HFFc6 (cell line): ENCODE results near the gene ATP23. TPM values are rescaled to one million over a fixed set of nuclear protein-coding genes. Genes with fewer than 3 reads are reported as not detected.

Experiments
- DNase-seq: peaks from one replicate; pipeline ENCODE4 v3.0.0-alpha.2; 2018
- H3K27ac Mint-ChIP-seq: 2 replicates; pipeline ENCODE4 v1.8.0; 2020; ENCODE audit warnings: mild to moderate bottlenecking, mixed read lengths
- H3K27me3 Mint-ChIP-seq: 2 replicates; pipeline ENCODE4 v1.8.0; 2021; ENCODE audit warnings: mild to moderate bottlenecking, moderate library complexity, mixed read lengths; ENCODE audit not compliant: insufficient read depth
- H3K36me3 Mint-ChIP-seq: 2 replicates; pipeline ENCODE4 v1.8.0; 2021; ENCODE audit warnings: low read depth, mixed read lengths
- H3K4me1 Mint-ChIP-seq: 2 replicates; pipeline ENCODE4 v1.8.0; 2020; ENCODE audit warnings: low read depth, mixed read lengths
- H3K4me3 Mint-ChIP-seq: 2 replicates; pipeline ENCODE4 v1.8.0; 2020; ENCODE audit warnings: mild to moderate bottlenecking, moderate library complexity, mixed read lengths
- H3K9me3 Mint-ChIP-seq: 2 replicates; pipeline ENCODE4 v1.8.0; 2020; ENCODE audit warnings: mild to moderate bottlenecking, mixed read lengths
- total RNA-seq, 6 experiments: library from RNA; stranded (reverse); fragmentation: NEBNext Ultra II Directional; extraction: Animal tissue kit (Norgen Biotek cat#: 25700); gene quantifications; 2 replicates in 1 of 6; 3 replicates in 5 of 6; pipeline ENCODE4 v1.2.3, GENCODE V29; 2021
- TF ChIP-seq, protein P1 (sequence below): fragments of 200-600 bp; sonication (generic); IDR thresholded peaks from 2 replicates; pipeline ENCODE4 v1.5.0; 2021; ENCODE audit warnings: antibody characterized with exemption, mild to moderate bottlenecking

ATP23 gene
- total RNA-seq, 6 experiments from 2014 or later: 3.1 to 4.0 (median 3.6) TPM

DNA sequence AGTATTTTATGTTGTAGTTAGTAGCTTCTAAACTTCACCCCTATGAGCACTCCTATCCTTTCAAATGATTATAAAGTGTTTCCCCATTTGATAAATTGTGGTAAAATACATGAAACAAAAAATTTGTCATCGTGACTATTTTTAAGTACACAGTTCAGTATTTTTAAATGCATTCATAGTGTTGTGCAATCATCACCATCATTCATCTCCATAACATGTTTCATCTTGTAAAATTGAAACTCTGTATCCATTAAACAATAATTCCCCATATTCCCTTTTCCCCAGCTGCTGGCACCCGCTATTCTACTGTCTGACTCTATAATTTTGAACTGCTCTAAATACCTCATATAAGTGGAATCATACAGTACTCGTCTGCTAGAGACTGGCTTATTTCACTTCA lies 52.5 kb downstream of the ATP23 start:
- no peak overlapping the region for H3K4me3 Mint-ChIP-seq
- peaks cover 20% of the 10 kb centered on the region for H3K9me3 Mint-ChIP-seq
- peaks cover 6% of the 10 kb centered on the region; the same call in 1 of the 2 replicates for H3K36me3 Mint-ChIP-seq
- no peaks in the 10 kb centered on the region for H3K4me1 Mint-ChIP-seq
- H3K27ac Mint-ChIP-seq: no peak overlapping the region
- DNase-seq: no peak
- no peaks in the 10 kb centered on the region; the same call in 1 of the 2 replicates for H3K27me3 Mint-ChIP-seq
- TF ChIP-seq, protein P1, sequence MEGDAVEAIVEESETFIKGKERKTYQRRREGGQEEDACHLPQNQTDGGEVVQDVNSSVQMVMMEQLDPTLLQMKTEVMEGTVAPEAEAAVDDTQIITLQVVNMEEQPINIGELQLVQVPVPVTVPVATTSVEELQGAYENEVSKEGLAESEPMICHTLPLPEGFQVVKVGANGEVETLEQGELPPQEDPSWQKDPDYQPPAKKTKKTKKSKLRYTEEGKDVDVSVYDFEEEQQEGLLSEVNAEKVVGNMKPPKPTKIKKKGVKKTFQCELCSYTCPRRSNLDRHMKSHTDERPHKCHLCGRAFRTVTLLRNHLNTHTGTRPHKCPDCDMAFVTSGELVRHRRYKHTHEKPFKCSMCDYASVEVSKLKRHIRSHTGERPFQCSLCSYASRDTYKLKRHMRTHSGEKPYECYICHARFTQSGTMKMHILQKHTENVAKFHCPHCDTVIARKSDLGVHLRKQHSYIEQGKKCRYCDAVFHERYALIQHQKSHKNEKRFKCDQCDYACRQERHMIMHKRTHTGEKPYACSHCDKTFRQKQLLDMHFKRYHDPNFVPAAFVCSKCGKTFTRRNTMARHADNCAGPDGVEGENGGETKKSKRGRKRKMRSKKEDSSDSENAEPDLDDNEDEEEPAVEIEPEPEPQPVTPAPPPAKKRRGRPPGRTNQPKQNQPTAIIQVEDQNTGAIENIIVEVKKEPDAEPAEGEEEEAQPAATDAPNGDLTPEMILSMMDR: no peak

DNA sequence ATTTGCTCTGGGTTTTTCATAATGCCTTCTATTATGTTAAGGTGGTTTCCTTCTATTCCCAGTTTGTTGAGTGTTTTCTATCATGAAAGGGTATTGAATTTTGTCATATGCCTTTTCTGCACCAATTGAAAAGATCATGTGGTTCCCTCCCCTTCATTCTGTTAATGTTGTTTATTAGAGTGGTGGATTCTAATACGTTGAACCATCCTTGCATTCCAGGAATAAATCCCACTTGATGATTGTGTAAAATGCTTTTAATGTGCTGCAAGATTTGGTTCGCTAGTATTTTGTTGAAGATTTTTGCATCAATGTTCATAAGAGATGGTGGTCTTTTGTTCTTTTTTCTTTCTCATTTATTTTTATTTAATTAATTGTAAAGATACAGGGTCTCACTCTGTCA lies 55.2 kb downstream of the ATP23 start:
- no peaks in the 10 kb centered on the region for H3K4me1 Mint-ChIP-seq
- peaks cover 33% of the 10 kb centered on the region for H3K9me3 Mint-ChIP-seq
- DNase-seq: no peak
- no peak overlapping the region for H3K27ac Mint-ChIP-seq
- peaks cover 14% of the 10 kb centered on the region for H3K36me3 Mint-ChIP-seq
- TF ChIP-seq, protein P1: no peak
- no peak overlapping the region for H3K4me3 Mint-ChIP-seq
- peaks cover 3% of the 10 kb centered on the region; the same call in 1 of the 2 replicates for H3K27me3 Mint-ChIP-seq

DNA sequence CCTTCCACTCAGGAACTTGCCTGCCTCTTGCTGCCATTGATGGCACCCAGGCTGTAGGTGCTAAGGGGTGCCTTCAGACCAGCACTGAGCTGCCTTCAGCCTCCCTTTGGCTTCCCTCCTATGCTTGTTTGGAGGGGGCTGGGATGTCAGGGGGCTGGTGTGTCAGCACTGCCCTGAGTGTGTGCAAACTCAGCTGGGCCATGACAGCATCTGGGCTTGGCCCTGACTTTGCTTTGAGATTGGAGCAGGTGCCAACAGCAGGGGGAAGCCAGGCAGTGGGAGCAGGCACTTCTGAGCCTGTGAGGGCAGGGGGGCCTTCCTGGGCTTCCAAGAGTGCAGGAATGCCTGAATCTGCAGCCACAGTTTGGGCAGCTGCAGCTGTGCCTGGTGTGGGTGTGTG lies 56.9 kb downstream of the ATP23 start:
- TF ChIP-seq, protein P1: no peak
- Mint-ChIP-seq H3K4me3 (no peak overlapping the region), H3K36me3 (peaks cover 14% of the 10 kb centered on the region), H3K27ac (no peak overlapping the region), H3K27me3 (peaks cover 8% of the 10 kb centered on the region; the same call in 1 of the 2 replicates), H3K4me1 (no peaks in the 10 kb centered on the region), H3K9me3 (peaks cover 33% of the 10 kb centered on the region)
- DNase-seq: no peak

DNA sequence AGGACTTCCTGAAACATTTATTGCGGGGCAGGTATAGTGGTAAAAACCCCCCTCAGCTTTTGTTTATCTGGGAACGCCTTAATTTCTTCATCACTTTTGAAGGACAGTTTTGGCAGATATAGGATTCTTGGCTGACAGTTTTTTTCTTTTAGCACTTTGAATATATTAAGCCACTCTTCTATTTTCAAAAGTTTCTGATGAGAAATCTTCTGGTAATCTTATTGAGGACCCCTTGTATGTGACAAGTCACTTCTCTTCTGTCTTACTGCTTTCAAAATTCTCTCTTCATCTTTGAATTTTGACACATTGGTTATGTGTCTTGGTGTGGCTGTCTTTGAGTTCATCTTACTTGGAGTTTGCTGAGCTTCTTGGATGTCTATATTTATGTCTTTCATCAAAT lies 59.1 kb downstream of the ATP23 start:
- Mint-ChIP-seq H3K4me1 (no peaks in the 10 kb centered on the region), H3K27me3 (peaks cover 8% of the 10 kb centered on the region; the same call in 1 of the 2 replicates), H3K4me3 (no peak overlapping the region), H3K36me3 (peaks cover 14% of the 10 kb centered on the region), H3K27ac (no peak overlapping the region), H3K9me3 (peaks cover 33% of the 10 kb centered on the region)
- TF ChIP-seq, protein P1: no peak
- no peak for DNase-seq

DNA sequence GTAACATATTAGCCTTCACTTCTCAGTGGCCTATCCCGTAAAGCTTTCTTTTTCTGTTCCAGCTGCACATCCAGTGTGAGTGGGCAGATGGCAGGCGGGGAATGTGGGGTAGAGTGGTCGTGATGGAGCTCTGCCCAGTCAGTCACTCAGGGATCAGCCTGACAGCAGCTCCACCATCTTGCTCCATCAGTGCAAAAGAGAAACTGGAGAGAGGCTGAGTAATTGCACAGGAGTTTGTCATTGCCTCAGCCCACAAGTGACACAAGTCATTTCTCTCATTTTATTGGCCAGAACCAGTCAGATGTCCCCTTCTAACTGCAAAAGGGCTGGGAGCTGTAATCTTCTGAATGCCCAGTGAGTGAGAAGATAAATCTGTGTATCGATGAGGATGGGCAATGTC lies 66.5 kb downstream of the ATP23 start:
- Mint-ChIP-seq H3K4me1 (no peaks in the 10 kb centered on the region; the same call in 1 of the 2 replicates), H3K27me3 (peaks cover under 1% of the 10 kb centered on the region), H3K9me3 (no peaks in the 10 kb centered on the region), H3K36me3 (no peaks in the 10 kb centered on the region), H3K27ac (no peak overlapping the region), H3K4me3 (peak overlapping the region; percentile 44; the same call in 1 of the 2 replicates)
- TF ChIP-seq, protein P1: no peak
- no peak for DNase-seq

DNA sequence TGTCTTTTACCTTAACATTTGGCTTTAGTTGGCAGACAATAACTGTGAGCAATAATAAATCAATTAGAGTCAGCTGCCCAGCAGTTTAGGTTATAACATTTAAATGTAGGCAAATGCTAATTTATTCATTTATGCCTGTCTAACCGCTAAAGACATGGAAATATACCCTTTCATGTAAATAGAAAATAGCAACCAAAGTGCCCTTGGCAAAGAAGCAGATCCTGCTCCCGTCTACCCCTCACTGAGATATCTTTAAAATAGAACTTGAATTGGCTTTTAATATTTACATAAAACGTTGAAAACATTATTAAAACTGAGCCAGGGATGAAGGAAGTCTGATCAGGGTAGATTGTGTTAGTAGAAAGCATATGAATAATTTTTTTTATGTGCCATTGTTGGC lies 67.3 kb downstream of the ATP23 start:
- H3K27me3 Mint-ChIP-seq: no peaks in the 10 kb centered on the region; the same call in 1 of the 2 replicates
- H3K9me3 Mint-ChIP-seq: no peaks in the 10 kb centered on the region
- H3K4me3 Mint-ChIP-seq: no peak overlapping the region
- no peak overlapping the region for H3K27ac Mint-ChIP-seq
- no peaks in the 10 kb centered on the region for H3K36me3 Mint-ChIP-seq
- no peak for DNase-seq
- H3K4me1 Mint-ChIP-seq: no peaks in the 10 kb centered on the region; the same call in 1 of the 2 replicates
- TF ChIP-seq, protein P1: no peak
